ENCODE results near the gene GLDC.

The GLDC gene

DNA sequence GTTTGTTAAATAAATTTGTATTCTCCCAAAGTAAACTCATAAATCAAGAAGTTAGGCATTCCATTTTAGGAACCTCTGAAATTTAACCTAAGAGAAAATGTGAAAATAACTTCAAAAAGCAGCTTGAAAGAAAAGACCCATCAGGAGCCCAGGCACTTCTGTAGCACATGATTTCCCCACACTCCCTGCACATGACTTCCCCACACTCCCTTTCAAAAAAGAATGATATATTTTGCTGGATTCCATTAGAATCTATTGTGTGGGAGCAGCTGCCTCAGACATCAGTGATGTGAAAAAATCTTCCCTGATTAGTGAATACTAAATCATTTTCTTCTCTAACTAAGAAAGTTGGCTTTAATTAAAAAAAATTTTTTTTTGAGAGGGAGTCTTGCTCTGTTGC, 83.3 kb downstream of the GLDC start:
- no peak for DNase-seq (ENCODE audit: low read depth, low spot score)
- in situ Hi-C loops (cut with HindIII; ENCODE audit: low sequenced_read_pairs): no loop called here
- TF ChIP-seq, protein P1, sequence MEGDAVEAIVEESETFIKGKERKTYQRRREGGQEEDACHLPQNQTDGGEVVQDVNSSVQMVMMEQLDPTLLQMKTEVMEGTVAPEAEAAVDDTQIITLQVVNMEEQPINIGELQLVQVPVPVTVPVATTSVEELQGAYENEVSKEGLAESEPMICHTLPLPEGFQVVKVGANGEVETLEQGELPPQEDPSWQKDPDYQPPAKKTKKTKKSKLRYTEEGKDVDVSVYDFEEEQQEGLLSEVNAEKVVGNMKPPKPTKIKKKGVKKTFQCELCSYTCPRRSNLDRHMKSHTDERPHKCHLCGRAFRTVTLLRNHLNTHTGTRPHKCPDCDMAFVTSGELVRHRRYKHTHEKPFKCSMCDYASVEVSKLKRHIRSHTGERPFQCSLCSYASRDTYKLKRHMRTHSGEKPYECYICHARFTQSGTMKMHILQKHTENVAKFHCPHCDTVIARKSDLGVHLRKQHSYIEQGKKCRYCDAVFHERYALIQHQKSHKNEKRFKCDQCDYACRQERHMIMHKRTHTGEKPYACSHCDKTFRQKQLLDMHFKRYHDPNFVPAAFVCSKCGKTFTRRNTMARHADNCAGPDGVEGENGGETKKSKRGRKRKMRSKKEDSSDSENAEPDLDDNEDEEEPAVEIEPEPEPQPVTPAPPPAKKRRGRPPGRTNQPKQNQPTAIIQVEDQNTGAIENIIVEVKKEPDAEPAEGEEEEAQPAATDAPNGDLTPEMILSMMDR (IDR thresholded peaks at IDR 0.05; ENCODE audit: low read depth, low read length): no peak
- no peak overlapping the region for H3K4me3 ChIP-seq (ENCODE audit: low read depth, low read length)

DNA sequence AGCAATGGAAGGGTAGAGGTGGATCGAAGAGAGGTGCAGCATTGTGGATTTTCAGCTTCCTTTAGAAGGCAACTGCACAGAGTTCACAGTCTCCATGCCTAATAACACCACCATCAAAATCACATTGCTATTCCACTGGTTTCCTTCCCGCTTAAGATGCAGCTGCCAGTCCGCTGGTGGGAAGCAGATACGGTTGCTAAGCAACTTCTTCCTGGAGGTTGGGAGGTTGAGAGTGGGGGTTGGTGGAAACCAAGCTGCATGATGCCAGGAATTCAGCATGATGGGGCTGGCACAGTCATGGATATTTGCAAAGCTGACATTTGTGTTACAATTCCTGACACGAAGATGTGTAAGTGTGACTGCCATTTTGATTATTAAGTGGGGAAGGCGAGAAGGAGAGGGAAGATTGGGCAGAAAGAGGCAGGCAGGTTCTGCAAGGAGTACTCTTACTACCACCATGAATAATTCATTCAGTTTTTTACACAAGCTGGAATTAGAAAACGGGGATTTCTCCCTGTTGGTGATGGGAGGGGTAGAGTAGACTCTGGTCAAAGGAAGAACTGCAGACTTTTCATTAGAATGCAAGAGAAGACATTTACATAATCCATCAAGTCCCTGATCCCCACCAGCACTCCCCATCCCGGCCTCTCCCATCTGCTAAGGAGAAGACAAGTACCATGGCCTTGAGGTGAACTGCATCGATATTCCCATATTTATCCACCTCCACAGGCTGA, 87.5 kb downstream of the GLDC start:
- DNase-seq (ENCODE audit: low read depth, low spot score): no peak
- TF ChIP-seq, protein P1 (IDR thresholded peaks at IDR 0.05; ENCODE audit: low read depth, low read length): no peak
- in situ Hi-C loops (cut with HindIII; ENCODE audit: low sequenced_read_pairs): no loop called here

DNA sequence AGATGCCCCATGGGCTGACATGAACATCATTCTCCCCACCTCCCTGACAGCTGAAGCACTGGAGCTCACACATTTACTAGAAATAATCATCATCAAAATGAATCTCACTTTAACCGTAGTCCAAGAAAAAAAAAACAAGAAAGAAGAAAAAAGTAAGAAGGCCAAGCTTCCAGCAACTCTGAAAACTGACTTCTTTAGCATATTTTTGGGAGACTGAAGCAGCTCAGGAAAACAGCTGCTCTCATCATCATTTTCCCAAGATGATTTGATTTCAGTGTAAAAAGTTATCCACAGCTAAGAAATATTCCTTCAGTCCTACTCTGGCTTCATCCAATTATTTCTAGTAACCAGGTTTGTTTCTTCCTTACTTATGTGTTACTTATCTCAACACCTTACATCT, 91.7 kb downstream of the GLDC start:
- DNase-seq (ENCODE audit: low read depth, low spot score): no peak
- TF ChIP-seq, protein P1 (IDR thresholded peaks at IDR 0.05; ENCODE audit: low read depth, low read length): no peak
- in situ Hi-C loops (cut with HindIII; ENCODE audit: low sequenced_read_pairs): no loop called here
- no peak overlapping the region for H3K4me3 ChIP-seq (ENCODE audit: low read depth, low read length)

More for the DNA sequence above, 87.5 kb downstream of the GLDC start:
- no peak overlapping the region for H3K4me3 ChIP-seq (ENCODE audit: low read depth, low read length)

DNA sequence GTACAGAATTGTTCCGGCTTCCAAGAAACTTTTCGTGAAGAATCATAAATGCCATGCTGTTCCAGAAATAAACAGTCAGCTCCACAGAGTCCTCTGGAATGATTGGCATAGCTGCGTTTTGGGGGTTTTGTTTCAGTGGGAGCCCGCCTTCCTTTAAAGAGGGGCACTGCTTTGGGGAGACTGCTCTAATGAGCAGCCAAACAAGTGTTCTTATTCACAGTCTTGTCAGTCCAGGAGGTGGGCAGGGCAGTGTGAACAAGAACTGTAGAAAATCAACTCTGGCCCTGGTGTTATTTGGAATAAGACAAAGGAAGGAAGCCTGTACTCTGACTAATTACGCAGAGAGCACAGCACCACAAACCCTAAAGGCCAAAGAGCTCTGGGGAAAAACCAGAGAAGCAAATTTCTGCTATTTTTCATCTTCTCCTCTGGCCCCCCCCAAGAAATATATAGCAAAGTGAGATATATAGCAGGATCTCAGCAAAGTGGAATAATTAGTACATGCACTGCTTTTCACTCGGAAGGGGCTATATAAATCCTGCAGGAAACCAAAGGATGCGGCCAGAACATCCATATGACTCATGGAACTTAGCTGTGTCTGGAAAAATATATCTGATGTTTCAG, 92.9 kb downstream of the GLDC start:
- TF ChIP-seq, protein P1 (IDR thresholded peaks at IDR 0.05; ENCODE audit: low read depth, low read length): no peak
- peak; percentile 78 for DNase-seq (ENCODE audit: low read depth, low spot score)
- in situ Hi-C loops (cut with HindIII; ENCODE audit: low sequenced_read_pairs): no loop called here
- no peak overlapping the region for H3K4me3 ChIP-seq (ENCODE audit: low read depth, low read length)

DNA sequence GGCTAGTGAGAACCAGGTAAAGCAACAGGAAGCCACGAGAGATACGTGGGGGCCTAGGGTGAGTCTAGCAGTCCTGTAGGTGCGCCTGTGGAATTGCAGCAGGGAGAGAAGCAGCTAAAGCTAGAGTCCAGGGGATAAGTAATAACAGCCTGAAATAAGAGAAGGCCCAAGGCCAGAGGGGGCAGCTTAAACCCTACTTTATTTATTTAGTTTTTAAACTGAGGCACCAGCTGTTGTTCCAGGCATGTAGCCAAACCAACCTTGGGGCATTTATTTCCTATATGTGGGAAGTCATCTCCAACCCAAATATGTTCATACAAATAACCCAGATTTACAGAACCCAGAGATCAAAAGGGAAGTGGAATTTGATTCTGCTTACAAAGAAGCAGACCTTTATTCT, 93.5 kb downstream of the GLDC start:
- peak; percentile 92 for DNase-seq (ENCODE audit: low read depth, low spot score)
- no peak overlapping the region for H3K4me3 ChIP-seq (ENCODE audit: low read depth, low read length)
- in situ Hi-C loops (cut with HindIII; ENCODE audit: low sequenced_read_pairs): no loop called here
- TF ChIP-seq, protein P1 (IDR thresholded peaks at IDR 0.05; ENCODE audit: low read depth, low read length): peak; percentile 51

DNA sequence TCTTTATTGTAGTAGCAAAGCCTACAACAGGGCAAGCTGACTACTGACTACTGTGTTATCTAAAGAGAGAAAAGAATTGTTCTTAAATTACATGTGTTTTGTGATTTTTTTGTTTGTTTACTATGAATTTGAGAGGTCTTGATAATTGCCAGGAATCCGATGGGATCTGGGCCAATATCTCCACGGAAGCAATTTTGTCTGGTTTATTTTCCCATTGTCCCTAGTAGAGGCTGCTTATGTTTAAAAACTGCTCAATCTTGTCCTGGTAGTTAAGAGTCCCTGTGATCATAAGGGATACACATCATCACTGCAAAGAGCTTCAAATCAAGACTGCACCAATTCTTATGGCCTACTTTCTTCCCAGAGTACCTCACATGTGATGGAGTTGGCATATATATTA, 94.4 kb downstream of the GLDC start:
- DNase-seq (ENCODE audit: low read depth, low spot score): no peak
- in situ Hi-C loops (cut with HindIII; ENCODE audit: low sequenced_read_pairs): no loop called here
- H3K4me3 ChIP-seq (ENCODE audit: low read depth, low read length): no peak overlapping the region
- TF ChIP-seq, protein P1 (IDR thresholded peaks at IDR 0.05; ENCODE audit: low read depth, low read length): no peak
